DND-41 (cell line): ENCODE data around the gene RFPL1.

ENCODE experiments used
- ATAC-seq: fragments of 200-7000 bp; cut with Tn5 transposase; 3 replicates; pipeline ENCODE4 v1.9.1; 2021; ENCODE audit warnings: low read depth; ENCODE audit not compliant: insufficient read depth
- DNase-seq: peaks from one replicate; pipeline ENCODE4 v3.0.0-alpha.2; 2020
- H2AFZ ChIP-seq: 2 replicates; pipeline ENCODE4 v1.6.0; 2012; ENCODE audit warnings: low read depth, low read length
- H3K27ac ChIP-seq: 2 replicates; pipeline ENCODE4 v1.5.1; 2012; ENCODE audit warnings: low read length, inconsistent platforms
- H3K27me3 ChIP-seq: fragments of 200-600 bp; sonication (generic); 2 replicates; pipeline ENCODE4 v1.6.0; 2012; ENCODE audit warnings: low read length, mild to moderate bottlenecking, inconsistent platforms; ENCODE audit not compliant: insufficient read depth, poor library complexity
- H3K36me3 ChIP-seq: 2 replicates; pipeline ENCODE4 v1.5.1; 2012; ENCODE audit warnings: low read length, inconsistent platforms; ENCODE audit not compliant: insufficient read depth
- H3K4me1 ChIP-seq: 2 replicates; pipeline ENCODE4 v1.5.1; 2012; ENCODE audit warnings: mild to moderate bottlenecking, low read length; ENCODE audit not compliant: insufficient read depth
- H3K4me2 ChIP-seq: 2 replicates; pipeline ENCODE4 v1.6.0; 2012; ENCODE audit warnings: mild to moderate bottlenecking, moderate library complexity, low read length, inconsistent platforms; ENCODE audit not compliant: insufficient read depth
- H3K4me3 ChIP-seq, 2 experiments: fragments of 200-600 bp in 1 of 2; shearing (Covaris generic) in 1 of 2; 2 replicates each; pipeline ENCODE4 v1.5.1; 2012 to 2016; ENCODE audit warnings: inconsistent platforms in 2 of 2, low read length in 2 of 2, mild to moderate bottlenecking in 2 of 2, low read depth in 1 of 2, moderate library complexity in 1 of 2
- H3K79me2 ChIP-seq: 2 replicates; pipeline ENCODE4 v1.6.0; 2012; ENCODE audit warnings: low read length, inconsistent platforms; ENCODE audit not compliant: insufficient read depth
- H3K9ac ChIP-seq: 2 replicates; pipeline ENCODE4 v1.6.0; 2012; ENCODE audit warnings: low read depth, mild to moderate bottlenecking, inconsistent platforms, low read length, moderate library complexity
- H3K9me3 ChIP-seq: 2 replicates; pipeline ENCODE4 v1.5.1; 2012; ENCODE audit warnings: low read length, moderate library complexity, mild to moderate bottlenecking, inconsistent platforms; ENCODE audit not compliant: insufficient read depth, severe bottlenecking
- H4K20me1 ChIP-seq: 2 replicates; pipeline ENCODE4 v1.6.0; 2012; ENCODE audit warnings: low read length; ENCODE audit not compliant: insufficient read depth
- CTCF ChIP-seq: IDR thresholded peaks from 2 replicates; pipeline ENCODE4 v1.5.1; 2012; ENCODE audit warnings: borderline replicate concordance, low read length, moderate library complexity, mild to moderate bottlenecking; ENCODE audit not compliant: poor library complexity, severe bottlenecking; ENCODE audit errors: extremely low read depth
- EZH2 ChIP-seq: IDR thresholded peaks from 3 replicates; pipeline ENCODE4 v1.6.1; 2012; ENCODE audit warnings: borderline replicate concordance, low read depth, mild to moderate bottlenecking, moderate library complexity, low read length, inconsistent platforms; ENCODE audit not compliant: severe bottlenecking

Gene RFPL1

DNA sequence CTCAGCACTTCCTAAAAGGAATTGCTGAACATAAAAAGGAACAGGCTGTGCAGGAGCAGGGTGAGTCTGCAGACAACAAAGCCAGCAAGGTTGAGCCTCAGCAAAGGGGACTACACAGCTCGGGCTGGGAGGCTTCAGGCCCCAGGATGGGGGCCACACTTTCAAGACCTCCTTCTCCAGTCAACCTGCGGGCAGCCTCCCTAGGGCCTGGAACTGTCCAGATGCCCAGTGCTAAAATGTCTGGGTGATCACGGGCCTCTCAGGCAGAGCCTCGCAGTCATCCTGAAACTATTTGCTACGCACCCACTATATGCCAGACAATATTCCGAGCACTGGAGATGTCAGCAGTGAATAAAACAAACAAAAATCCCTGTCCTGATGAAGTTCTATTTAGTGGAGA, 37.7 kb downstream of the RFPL1 start:
- no peaks in the 10 kb centered on the region for H3K27me3 ChIP-seq

GRCh38 chr22:29477723-29478318, 39.4 kb downstream of the RFPL1 start:
- DNase-seq (peak; percentile 23), ATAC-seq (peak; percentile 31; the same call in 2 of the 3 replicates)
- peak overlapping the region; percentile 46 for H3K4me2 ChIP-seq
- no peaks in the 10 kb centered on the region for H3K79me2 ChIP-seq
- H3K4me3 ChIP-seq, result no peak overlapping the region
- no peaks in the 10 kb centered on the region for H3K36me3 ChIP-seq
- TF ChIP-seq CTCF (no peak), EZH2 (no peak)
- peaks cover 12% of the 10 kb centered on the region; the same call in 1 of the 2 replicates for H3K4me1 ChIP-seq
- peaks cover 13% of the 10 kb centered on the region for H4K20me1 ChIP-seq
- no peak overlapping the region for H2AFZ ChIP-seq
- no peaks in the 10 kb centered on the region for H3K9me3 ChIP-seq
- no peaks in the 10 kb centered on the region for H3K27me3 ChIP-seq
- no peak overlapping the region for H3K27ac ChIP-seq
- no peak overlapping the region for H3K9ac ChIP-seq

More for the DNA sequence above, 37.7 kb downstream of the RFPL1 start:
- ATAC-seq (no peak), DNase-seq (no peak)
- no peak overlapping the region for H2AFZ ChIP-seq
- H3K4me3 ChIP-seq, result no peak overlapping the region
- no peak for TF ChIP-seq EZH2
- no peak for TF ChIP-seq CTCF
- H3K27ac ChIP-seq, result no peak overlapping the region
- peaks cover 12% of the 10 kb centered on the region; the same call in 1 of the 2 replicates for H3K4me1 ChIP-seq
- no peaks in the 10 kb centered on the region for H3K36me3 ChIP-seq
- no peak overlapping the region for H3K4me2 ChIP-seq
- H3K9ac ChIP-seq, result no peak overlapping the region
- H4K20me1 ChIP-seq, result peaks cover 9% of the 10 kb centered on the region; the same call in 1 of the 2 replicates
- no peaks in the 10 kb centered on the region for H3K9me3 ChIP-seq
- H3K79me2 ChIP-seq, result no peaks in the 10 kb centered on the region

DNA sequence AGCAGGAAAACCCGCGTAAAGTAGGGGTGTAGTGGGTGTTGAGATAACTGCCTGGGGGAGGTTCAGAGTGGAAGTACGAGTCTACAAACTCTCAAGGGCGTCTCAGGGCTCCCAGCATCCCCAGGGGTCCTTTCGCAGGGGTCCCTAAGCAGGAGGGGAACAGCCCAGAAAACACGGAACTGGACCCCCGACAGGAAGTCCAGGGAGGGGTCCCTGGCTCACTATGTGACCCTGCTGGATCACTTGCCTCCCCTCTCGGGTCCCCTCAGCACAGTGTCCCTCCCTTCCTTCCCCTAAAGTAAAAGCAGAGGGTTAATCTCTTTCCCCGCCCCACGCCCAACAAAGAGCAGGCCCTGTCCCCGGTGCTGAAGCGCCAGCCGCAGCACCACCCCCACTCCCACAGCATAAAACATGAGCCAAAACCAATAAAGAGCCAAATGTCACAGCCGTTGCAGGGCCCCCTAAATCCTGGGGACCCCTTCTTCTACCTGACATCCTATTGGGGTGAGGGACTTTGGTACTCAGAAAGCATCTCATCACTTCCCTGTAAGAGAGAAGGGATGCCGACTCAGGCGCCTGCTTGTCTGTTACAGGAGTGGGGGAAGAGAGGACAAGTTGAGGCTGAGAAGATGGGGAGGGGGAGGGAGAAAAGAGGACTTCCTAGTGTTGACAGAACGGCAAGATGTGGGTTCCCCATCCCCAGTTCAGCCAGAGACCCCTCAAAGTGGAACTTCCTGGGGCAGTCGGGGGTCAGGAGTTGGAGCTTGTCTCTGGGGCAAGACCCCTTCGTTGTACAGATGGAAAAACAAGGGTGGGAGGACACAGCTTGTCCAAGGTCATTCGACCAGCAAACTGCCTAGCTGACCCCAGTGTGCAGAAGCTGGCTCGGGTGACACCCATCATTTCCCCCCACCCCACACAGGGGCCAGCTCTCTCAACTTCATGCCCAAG, 40.2 kb downstream of the RFPL1 start:
- DNase-seq, result peak; percentile 77
- H3K4me1 ChIP-seq, result peaks cover 12% of the 10 kb centered on the region; the same call in 1 of the 2 replicates
- no peak overlapping the region for H3K9ac ChIP-seq
- no peaks in the 10 kb centered on the region for H3K9me3 ChIP-seq
- H3K4me2 ChIP-seq, result peak overlapping the region; percentile 46
- H2AFZ ChIP-seq, result no peak overlapping the region
- peak; percentile 99 for ATAC-seq
- H3K36me3 ChIP-seq, result no peaks in the 10 kb centered on the region
- no peaks in the 10 kb centered on the region for H3K79me2 ChIP-seq
- TF ChIP-seq CTCF, result no peak
- TF ChIP-seq EZH2, result no peak
- no peak overlapping the region for H3K27ac ChIP-seq
- no peaks in the 10 kb centered on the region for H3K27me3 ChIP-seq
- no peak overlapping the region for H3K4me3 ChIP-seq
- peaks cover 13% of the 10 kb centered on the region for H4K20me1 ChIP-seq
